ENCODE measurements around the gene ARL6IP4. TPM values are rescaled to one million over a fixed set of nuclear protein-coding genes. Genes with fewer than 3 reads are reported as not detected.

Gene ARL6IP4
- polyA plus RNA-seq, 3 donors, result 152 to 268 (median 167) TPM

DNA sequence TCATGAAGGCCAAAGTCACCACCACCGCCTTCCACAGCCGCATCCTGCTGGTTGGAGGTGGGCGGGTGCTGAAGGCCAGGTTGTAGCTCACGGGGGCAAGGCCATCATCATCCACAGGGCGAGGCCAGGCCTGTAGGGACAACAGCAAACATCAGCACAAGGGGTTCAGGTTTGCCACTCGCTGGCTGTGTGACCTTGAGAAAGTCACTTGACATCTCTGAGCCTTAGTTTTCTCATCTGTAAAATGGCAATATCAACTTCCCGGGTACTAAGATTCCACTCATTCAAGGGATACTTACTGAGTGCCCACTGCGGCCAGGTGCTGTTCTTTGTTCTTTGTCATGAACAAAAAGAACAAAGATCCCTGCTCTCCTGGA is 20.3 kb upstream of the ARL6IP4 start:
- intact Hi-C loops (cut with micrococcal nuclease), result no loop called here

DNA sequence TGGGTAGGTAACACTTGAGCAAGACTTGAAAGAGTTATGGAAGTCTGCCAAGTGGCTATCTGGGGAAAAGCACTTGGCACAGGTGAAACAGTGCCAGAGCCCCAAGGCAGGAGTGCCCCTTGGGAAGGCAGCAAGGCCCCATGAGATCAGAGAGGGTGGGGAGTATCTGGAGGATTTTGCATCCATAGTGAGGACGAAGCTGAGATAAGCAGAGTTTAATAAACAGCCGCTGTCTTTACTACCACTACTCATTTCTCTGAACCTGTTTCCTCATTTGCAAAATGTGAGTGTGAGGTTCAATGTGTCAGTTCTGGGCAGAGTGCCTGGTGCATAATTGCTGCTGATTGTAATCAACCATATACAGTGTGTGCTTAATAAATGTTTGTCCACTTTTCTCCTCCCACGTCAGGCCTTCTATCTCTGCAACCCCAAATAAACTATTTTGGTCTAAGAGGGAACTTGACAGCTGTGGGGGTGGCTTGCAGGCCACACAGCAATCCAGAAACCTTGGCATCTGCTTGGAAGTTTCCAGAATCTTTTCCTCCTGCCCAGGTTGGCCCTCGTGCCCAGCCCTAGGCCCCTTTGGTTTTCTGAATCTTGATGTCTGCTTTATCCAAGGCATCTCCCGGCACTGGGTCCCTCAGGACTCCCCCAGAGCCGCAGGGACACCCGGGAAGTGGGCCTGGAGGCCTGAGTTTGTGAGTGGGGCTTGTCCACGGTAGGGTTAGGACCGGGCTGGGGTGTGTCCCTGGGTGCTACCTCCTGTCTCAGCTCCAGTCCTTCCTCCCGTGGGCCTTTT is 18.8 kb upstream of the ARL6IP4 start:
- no peak overlapping the region for H3K4me2 ChIP-seq (replicated peaks; ENCODE audit: extremely low read depth, low read length, poor library complexity, severe bottlenecking)
- WGBS (ENCODE audit: insufficient coverage), result 90% methylated on average over 7 of the region's 10 CpGs

More for the DNA sequence above, 20.3 kb upstream of the ARL6IP4 start:
- no peaks in the 10 kb centered on the region for H3K79me2 ChIP-seq (ENCODE audit: insufficient read depth, low read length)
- no peak overlapping the region for H3K9ac ChIP-seq (ENCODE audit: insufficient read depth, low read length, poor library complexity, severe bottlenecking)
- Mint-ChIP-seq H3K9me3 (no peaks in the 10 kb centered on the region), H3K4me3 (peak overlapping the region in 1 of 2 donors; percentile 16), H3K27ac (no peak overlapping the region), H3K27me3 (ENCODE audit: low read depth in 3 of 3) (peaks cover 0 to 5% (median 3%) of the 10 kb centered on the region in 3 donors), H3K4me1 (no peaks in the 10 kb centered on the region), H3K36me3 (no peaks in the 10 kb centered on the region)
- H3K4me1 ChIP-seq (ENCODE audit: control insufficient read depth in 1 of 2, insufficient read depth in 2 of 2, low read length in 2 of 2), result no peaks in the 10 kb centered on the region
- TF ChIP-seq, protein P1, sequence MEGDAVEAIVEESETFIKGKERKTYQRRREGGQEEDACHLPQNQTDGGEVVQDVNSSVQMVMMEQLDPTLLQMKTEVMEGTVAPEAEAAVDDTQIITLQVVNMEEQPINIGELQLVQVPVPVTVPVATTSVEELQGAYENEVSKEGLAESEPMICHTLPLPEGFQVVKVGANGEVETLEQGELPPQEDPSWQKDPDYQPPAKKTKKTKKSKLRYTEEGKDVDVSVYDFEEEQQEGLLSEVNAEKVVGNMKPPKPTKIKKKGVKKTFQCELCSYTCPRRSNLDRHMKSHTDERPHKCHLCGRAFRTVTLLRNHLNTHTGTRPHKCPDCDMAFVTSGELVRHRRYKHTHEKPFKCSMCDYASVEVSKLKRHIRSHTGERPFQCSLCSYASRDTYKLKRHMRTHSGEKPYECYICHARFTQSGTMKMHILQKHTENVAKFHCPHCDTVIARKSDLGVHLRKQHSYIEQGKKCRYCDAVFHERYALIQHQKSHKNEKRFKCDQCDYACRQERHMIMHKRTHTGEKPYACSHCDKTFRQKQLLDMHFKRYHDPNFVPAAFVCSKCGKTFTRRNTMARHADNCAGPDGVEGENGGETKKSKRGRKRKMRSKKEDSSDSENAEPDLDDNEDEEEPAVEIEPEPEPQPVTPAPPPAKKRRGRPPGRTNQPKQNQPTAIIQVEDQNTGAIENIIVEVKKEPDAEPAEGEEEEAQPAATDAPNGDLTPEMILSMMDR (IDR thresholded peaks at IDR 0.05), result no peak
- no peaks in the 10 kb centered on the region for H3K9me3 ChIP-seq (replicated peaks in 1 of 2; ENCODE audit: control insufficient read depth in 1 of 2, insufficient read depth in 1 of 2, low read length in 2 of 2)
- no peak overlapping the region for H3K4me2 ChIP-seq (replicated peaks; ENCODE audit: extremely low read depth, low read length, poor library complexity, severe bottlenecking)
- H4K20me1 ChIP-seq (ENCODE audit: insufficient read depth, low read length), result no peaks in the 10 kb centered on the region
- no peak for DNase-seq
- H3K36me3 ChIP-seq (replicated peaks in 1 of 2; ENCODE audit: control insufficient read depth in 1 of 2, insufficient read depth in 2 of 2, low read length in 2 of 2), result no peaks in the 10 kb centered on the region
- no peaks in the 10 kb centered on the region for H3K27me3 ChIP-seq (ENCODE audit: control insufficient read depth in 2 of 2, insufficient read depth in 2 of 2, low read length in 2 of 2)
- WGBS (ENCODE audit: insufficient coverage), result 100% methylated on average over 6 of the region's 8 CpGs
- no peak overlapping the region for H3K27ac ChIP-seq (ENCODE audit: low read depth in 1 of 2, low read length in 2 of 2)
- no peak overlapping the region for H2AFZ ChIP-seq (ENCODE audit: insufficient read depth, low read depth, low read length, poor library complexity, severe bottlenecking)
- no peak overlapping the region for H3K4me3 ChIP-seq (replicated peaks in 1 of 3; ENCODE audit: low read depth in 2 of 3, low read length in 3 of 3)

More for the DNA sequence above, 18.8 kb upstream of the ARL6IP4 start:
- TF ChIP-seq, protein P1 (IDR thresholded peaks at IDR 0.05), result no peak
- Histone ChIP-seq H3K27me3 (ENCODE audit: control insufficient read depth in 2 of 2, insufficient read depth in 2 of 2, low read length in 2 of 2) (no peaks in the 10 kb centered on the region), H3K9ac (ENCODE audit: insufficient read depth, low read length, poor library complexity, severe bottlenecking) (no peak overlapping the region), H3K36me3 (replicated peaks in 1 of 2; ENCODE audit: control insufficient read depth in 1 of 2, insufficient read depth in 2 of 2, low read length in 2 of 2) (no peaks in the 10 kb centered on the region), H3K4me3 (replicated peaks in 1 of 3; ENCODE audit: low read depth in 2 of 3, low read length in 3 of 3) (no peak overlapping the region), H3K79me2 (ENCODE audit: insufficient read depth, low read length) (no peaks in the 10 kb centered on the region), H3K4me1 (ENCODE audit: control insufficient read depth in 1 of 2, insufficient read depth in 2 of 2, low read length in 2 of 2) (peaks cover 11 to 13% of the 10 kb centered on the region in 2 donors), H2AFZ (ENCODE audit: insufficient read depth, low read depth, low read length, poor library complexity, severe bottlenecking) (no peak overlapping the region), H3K27ac (ENCODE audit: low read depth in 1 of 2, low read length in 2 of 2) (no peak overlapping the region), H3K9me3 (replicated peaks in 1 of 2; ENCODE audit: control insufficient read depth in 1 of 2, insufficient read depth in 1 of 2, low read length in 2 of 2) (no peaks in the 10 kb centered on the region), H4K20me1 (ENCODE audit: insufficient read depth, low read length) (no peaks in the 10 kb centered on the region)
- no peak overlapping the region for H3K27ac Mint-ChIP-seq
- peaks cover 0 to 5% (median 3%) of the 10 kb centered on the region in 3 donors for H3K27me3 Mint-ChIP-seq (ENCODE audit: low read depth in 3 of 3)
- peaks cover 4% of the 10 kb centered on the region for H3K4me1 Mint-ChIP-seq
- H3K9me3 Mint-ChIP-seq, result no peaks in the 10 kb centered on the region
- intact Hi-C loops (cut with micrococcal nuclease), result no loop called here
- H3K4me3 Mint-ChIP-seq, result no peak overlapping the region
- no peak for DNase-seq
- H3K36me3 Mint-ChIP-seq, result no peaks in the 10 kb centered on the region

Measured in CD14-positive monocyte (primary cell).